NB4 (cell line): ENCODE results near the gene CCS.
"Not testable (repeated sequence)": the region's sequence is repeated elsewhere in the genome, so short reads cannot be mapped to it uniquely, and the experiment has no call there.

Experiments
- DNase-seq: peaks from one replicate; pipeline ENCODE4 v3.0.0; 2010; ENCODE audit warnings: low read depth
- H3K4me3 ChIP-seq: one replicate; pipeline ENCODE4 v1.5.1; 2011; ENCODE audit warnings: mild to moderate bottlenecking, low read depth, low read length, moderate library complexity
- MYC ChIP-seq: IDR thresholded peaks from 2 replicates; pipeline ENCODE4 v1.6.1; 2011; ENCODE audit warnings: low read depth, low read length
- POLR2A ChIP-seq: IDR thresholded peaks from 2 replicates; pipeline ENCODE4 v1.6.1; 2011; ENCODE audit warnings: mild to moderate bottlenecking; ENCODE audit not compliant: insufficient read length; ENCODE audit errors: extremely low read depth
- TF ChIP-seq, protein P1 (sequence below): IDR thresholded peaks from one replicate; pipeline ENCODE4 v1.5.1; 2012; ENCODE audit warnings: low read depth, low read length
- TF ChIP-seq, protein P2 (sequence below): IDR thresholded peaks from 2 replicates; pipeline ENCODE4 v1.6.1; 2011; ENCODE audit warnings: low read depth, low read length

Gene CCS

DNA sequence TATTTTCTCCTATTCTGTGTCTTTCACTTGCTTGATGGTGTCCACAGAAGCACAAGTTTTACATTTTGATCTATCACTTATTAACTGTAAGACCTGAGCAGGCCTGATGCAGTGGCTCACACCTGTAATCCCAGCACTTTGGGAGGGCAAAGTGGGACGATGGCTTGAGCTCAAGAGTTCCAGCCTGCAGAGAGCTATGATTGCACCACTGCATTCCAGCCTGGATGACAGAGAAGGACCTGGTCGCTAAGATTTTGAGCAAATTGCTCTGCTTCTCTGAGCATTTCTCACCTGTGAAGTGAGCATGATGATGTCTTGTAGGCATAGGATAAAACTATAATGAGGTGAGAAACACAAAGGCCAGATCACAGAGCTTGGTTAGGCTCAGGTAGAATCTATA, 6.8 kb upstream of the CCS start:
- DNase-seq: no peak
- H3K4me3 ChIP-seq: no peak overlapping the region
- TF ChIP-seq, protein P1, sequence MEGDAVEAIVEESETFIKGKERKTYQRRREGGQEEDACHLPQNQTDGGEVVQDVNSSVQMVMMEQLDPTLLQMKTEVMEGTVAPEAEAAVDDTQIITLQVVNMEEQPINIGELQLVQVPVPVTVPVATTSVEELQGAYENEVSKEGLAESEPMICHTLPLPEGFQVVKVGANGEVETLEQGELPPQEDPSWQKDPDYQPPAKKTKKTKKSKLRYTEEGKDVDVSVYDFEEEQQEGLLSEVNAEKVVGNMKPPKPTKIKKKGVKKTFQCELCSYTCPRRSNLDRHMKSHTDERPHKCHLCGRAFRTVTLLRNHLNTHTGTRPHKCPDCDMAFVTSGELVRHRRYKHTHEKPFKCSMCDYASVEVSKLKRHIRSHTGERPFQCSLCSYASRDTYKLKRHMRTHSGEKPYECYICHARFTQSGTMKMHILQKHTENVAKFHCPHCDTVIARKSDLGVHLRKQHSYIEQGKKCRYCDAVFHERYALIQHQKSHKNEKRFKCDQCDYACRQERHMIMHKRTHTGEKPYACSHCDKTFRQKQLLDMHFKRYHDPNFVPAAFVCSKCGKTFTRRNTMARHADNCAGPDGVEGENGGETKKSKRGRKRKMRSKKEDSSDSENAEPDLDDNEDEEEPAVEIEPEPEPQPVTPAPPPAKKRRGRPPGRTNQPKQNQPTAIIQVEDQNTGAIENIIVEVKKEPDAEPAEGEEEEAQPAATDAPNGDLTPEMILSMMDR: no peak
- no peak for TF ChIP-seq POLR2A
- no peak for TF ChIP-seq MYC
- TF ChIP-seq, protein P2, sequence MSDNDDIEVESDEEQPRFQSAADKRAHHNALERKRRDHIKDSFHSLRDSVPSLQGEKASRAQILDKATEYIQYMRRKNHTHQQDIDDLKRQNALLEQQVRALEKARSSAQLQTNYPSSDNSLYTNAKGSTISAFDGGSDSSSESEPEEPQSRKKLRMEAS: no peak

DNA sequence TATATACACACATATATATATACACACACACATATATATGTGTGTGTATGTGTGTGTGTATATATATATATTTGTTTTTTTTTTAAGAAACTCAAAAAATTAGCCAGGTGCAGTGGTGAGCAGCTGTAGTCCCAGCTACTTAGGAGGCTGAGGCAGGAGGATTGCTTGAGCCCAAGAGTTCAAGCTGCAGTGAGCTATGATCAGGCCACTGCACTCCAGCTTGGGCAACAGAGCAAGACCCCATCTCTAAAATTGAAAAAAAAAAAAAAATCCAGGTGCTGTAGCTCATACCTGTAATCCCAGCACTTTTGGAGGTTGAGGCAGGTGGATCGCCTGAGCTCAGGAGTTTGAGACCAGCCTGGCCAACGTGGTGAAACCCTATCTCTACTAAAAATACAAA, 3.7 kb upstream of the CCS start:
- DNase-seq, H3K4me3 ChIP-seq: not testable (repeated sequence)

DNA sequence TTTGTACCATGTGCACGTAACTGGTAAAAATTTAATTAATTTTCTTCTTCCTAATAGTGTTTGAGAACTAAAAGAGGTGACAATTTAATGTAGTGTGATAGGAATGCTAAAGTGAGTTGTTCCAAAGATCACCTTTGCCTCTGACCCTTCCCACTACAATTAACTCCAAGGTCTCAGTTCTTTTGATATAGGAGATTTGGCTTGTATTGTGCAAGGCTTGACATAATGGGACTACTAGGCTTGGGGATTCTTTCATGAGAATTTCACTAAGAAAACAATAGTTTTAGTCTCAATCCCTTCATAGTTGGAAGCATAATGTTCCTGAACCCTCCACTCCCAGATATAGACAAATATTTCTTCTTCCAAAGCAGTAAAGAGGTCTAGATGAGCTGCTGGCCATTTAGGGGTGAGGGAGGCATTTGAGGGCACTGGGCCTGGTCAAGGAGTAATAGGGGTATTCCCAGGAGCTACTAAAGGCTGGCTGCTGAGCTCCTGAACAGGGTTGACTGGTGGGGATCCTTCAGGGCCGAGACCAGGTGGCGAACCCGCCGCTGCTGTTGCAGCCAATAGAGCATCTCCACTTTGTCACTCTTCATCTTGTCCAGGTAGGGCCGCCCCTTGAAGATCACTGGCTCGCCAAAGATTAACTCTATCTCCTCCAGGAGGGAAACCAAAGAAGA, 2.8 kb upstream of the CCS start:
- DNase-seq: no peak
- TF ChIP-seq, protein P1: no peak
- TF ChIP-seq MYC (no peak), POLR2A (no peak)
- TF ChIP-seq, protein P2: no peak
- no peak overlapping the region for H3K4me3 ChIP-seq

DNA sequence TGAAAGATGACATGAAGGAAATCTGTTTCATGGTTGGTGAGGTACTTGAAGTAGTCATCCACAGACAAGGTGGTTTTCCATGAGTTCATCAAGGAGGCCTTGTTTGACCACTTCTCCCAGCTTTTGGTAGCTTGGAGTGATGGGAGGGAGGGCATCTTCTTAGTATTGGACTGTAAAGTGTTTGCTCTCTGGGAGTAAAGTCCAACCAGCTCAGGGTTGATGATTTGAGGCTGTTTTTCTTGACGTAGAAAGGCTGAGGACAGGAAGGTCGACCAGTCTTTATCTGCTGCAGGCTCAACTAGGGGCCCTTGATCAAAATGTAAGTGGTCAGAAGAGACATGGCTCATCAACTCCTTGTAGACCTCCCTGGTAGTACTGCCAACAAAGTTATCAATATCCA, 1.8 kb upstream of the CCS start:
- no peak overlapping the region for H3K4me3 ChIP-seq
- TF ChIP-seq, protein P1: no peak
- TF ChIP-seq, protein P2: no peak
- TF ChIP-seq POLR2A: no peak
- no peak for DNase-seq

DNA sequence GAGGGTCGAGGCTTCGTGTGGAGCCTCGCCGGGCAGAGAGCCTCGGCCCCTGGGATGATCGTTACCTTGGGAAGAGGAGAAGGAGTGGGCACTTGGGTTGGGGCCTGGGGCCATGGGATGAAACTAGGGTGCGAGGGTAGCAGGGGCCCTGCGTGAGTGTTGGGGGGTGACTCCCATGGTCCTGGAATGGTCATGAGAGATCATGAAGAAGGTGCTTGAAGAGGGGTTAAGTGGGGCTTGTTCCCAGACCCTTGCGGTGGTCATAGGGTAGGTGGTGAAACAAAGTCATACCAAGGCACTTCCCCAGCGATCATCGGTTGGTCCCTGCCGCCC, 284 bp downstream of the CCS start:
- DNase-seq: no peak
- no peak for TF ChIP-seq POLR2A
- TF ChIP-seq MYC: peak; percentile 6; the same call in 1 of the 2 replicates
- TF ChIP-seq, protein P2: 0 out of 2 replicates have a peak, but pooled peaks have one; percentile 0
- H3K4me3 ChIP-seq: peak overlapping the region; percentile 79

DNA sequence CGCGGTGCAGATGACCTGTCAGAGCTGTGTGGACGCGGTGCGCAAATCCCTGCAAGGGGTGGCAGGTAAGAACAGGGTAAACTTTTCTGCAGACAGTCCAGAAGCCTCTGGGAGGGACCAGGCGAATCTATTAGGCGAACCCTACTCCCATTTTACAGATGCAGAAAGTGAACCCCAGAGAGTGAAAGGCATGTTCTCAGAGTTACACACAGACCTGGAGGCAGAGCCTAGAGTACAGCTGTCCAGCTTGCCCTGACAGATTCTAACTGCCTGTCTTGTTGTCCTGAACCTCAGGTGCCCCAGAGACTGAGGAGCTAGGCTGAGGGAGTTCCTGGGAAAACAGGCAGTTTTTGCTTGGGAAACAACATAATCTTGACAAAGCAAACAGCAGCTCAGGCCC, 665 bp downstream of the CCS start:
- TF ChIP-seq MYC (no peak), POLR2A (no peak)
- TF ChIP-seq, protein P1: no peak
- TF ChIP-seq, protein P2: no peak
- no peak for DNase-seq
- H3K4me3 ChIP-seq: peak overlapping the region; percentile 79

DNA sequence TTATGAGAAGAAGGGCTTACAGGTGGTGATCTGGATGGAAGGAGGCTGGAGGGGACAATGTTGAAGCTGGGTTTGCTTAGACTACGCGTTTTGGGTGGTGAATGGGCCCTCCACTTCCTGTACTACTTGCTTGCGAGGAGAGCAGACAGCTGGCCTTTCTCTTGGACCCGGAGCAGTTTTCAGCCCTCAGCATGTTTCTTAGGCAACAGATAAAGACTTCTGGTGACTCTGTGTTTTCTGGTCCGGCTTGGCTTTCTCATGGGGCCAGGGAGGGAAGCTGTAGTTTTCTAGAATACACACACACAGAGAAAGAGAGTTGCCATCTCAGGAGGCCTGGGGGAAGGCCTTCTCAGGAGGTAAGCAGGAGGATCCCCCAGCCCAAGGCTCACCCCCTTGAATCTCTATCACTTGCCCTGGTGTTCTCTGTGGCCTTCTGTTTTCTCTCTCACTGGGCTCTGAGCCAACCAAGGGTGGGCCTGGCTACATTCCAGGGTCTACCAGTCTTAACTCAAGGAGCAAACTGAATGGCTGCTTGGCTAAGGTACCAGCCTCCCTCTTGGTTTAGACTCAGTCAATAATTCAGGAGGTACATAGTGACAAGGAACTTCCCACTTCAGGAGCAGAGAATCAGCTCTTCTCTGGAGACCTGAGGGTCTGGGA, 2.4 kb downstream of the CCS start:
- DNase-seq: peak; percentile 85
- TF ChIP-seq, protein P2: no peak
- TF ChIP-seq MYC: no peak
- TF ChIP-seq POLR2A: no peak
- TF ChIP-seq, protein P1: no peak
- peak overlapping the region; percentile 26 for H3K4me3 ChIP-seq
